HEK293 (cell line): Measurements from ENCODE around the gene RAE1.

ENCODE experiments used
- CTCF ChIA-PET: fragments of 350-600 bp; formaldehyde crosslinking; extraction: SDS; loops from one replicate; lab custom pipeline; 2021; ENCODE audit warnings: antibody characterized with exemption; lab: Yijun Ruan, JAX
- POLR2A ChIA-PET: fragments of 300-600 bp; formaldehyde crosslinking; extraction: SDS; loops from one replicate; lab custom pipeline; 2020; ENCODE audit warnings: antibody characterized with exemption, inconsistent platforms; lab: Yijun Ruan, JAX
- H3K27ac ChIP-seq: fragments of 200-500 bp; sonication (Bioruptor generic); 2 replicates; pipeline ENCODE4 v1.5.1; 2014; ENCODE audit warnings: low read depth, low read length, control low read depth, inconsistent platforms; ENCODE audit errors: extremely low read depth
- H3K36me3 ChIP-seq, 2 experiments: fragments of 200-500 bp in 1 of 2; sonication (Bioruptor generic) in 1 of 2; 1 replicate in 1 of 2; 2 replicates in 1 of 2; pipeline ENCODE4 v1.5.1; 2014 to 2017; ENCODE audit warnings: inconsistent platforms in 2 of 2, low read length in 2 of 2; ENCODE audit not compliant: control insufficient read depth in 2 of 2, insufficient read depth in 1 of 2
- H3K4me1 ChIP-seq: fragments of 200-500 bp; sonication (Bioruptor generic); 2 replicates; pipeline ENCODE4 v1.5.1; 2014; ENCODE audit warnings: mild to moderate bottlenecking, low read length, inconsistent platforms; ENCODE audit not compliant: control insufficient read depth, insufficient read depth
- H3K4me3 ChIP-seq: 2 replicates; pipeline ENCODE4 v1.5.1; 2011; ENCODE audit warnings: low read depth, mild to moderate bottlenecking, control low read depth, low read length, moderate library complexity
- H3K9me3 ChIP-seq: fragments of 200-500 bp; sonication (Bioruptor generic); 2 replicates; pipeline ENCODE4 v1.5.1; 2014; ENCODE audit warnings: low read depth, low read length, inconsistent platforms; ENCODE audit not compliant: control insufficient read depth, insufficient read depth
- ATF2 ChIP-seq: fragments of 450-650 bp; formaldehyde crosslinking; IDR thresholded peaks from 2 replicates; pipeline ENCODE4 v1.5.1; 2016; ENCODE audit warnings: missing biosample characterization, missing genetic modification characterization, low read depth
- GLI2 ChIP-seq: fragments of 450-650 bp; formaldehyde crosslinking; IDR thresholded peaks from 2 replicates; pipeline ENCODE4; 2017; ENCODE audit warnings: missing biosample characterization, missing genetic modification characterization, low read depth, borderline replicate concordance
- KLF10 ChIP-seq: fragments of 450-650 bp; IDR thresholded peaks from 2 replicates; pipeline ENCODE4 v1.5.1; 2018; ENCODE audit warnings: missing biosample characterization, mild to moderate bottlenecking, missing genetic modification characterization
- PBX3 ChIP-seq: sonication (generic); formaldehyde crosslinking; IDR thresholded peaks from 2 replicates; pipeline ENCODE4 v1.8.1; 2022; ENCODE audit warnings: mild to moderate bottlenecking, moderate library complexity, missing genetic modification reagents
- SALL2 ChIP-seq: fragments of 450-650 bp; formaldehyde crosslinking; IDR thresholded peaks from 2 replicates; pipeline ENCODE4 v1.5.0; 2017; ENCODE audit warnings: missing biosample characterization, mild to moderate bottlenecking, missing genetic modification characterization, borderline replicate concordance
- WT1 ChIP-seq: fragments of 450-650 bp; formaldehyde crosslinking; IDR thresholded peaks from 2 replicates; pipeline ENCODE4 v1.5.1; 2016; ENCODE audit warnings: missing biosample characterization, missing genetic modification characterization
- ZBTB11 ChIP-seq: fragments of 450-650 bp; formaldehyde crosslinking; conservative IDR thresholded peaks from 2 replicates; pipeline ENCODE4 v1.5.1; 2016; ENCODE audit warnings: low read depth, missing biosample characterization, missing genetic modification characterization
- ZBTB20 ChIP-seq: fragments of 450-650 bp; formaldehyde crosslinking; IDR thresholded peaks from 2 replicates; pipeline ENCODE4 v1.5.1; 2016; ENCODE audit warnings: missing biosample characterization, missing genetic modification characterization
- ZBTB6 ChIP-seq: fragments of 450-650 bp; formaldehyde crosslinking; IDR thresholded peaks from 2 replicates; pipeline ENCODE4 v1.5.1; 2017; ENCODE audit warnings: missing biosample characterization, missing genetic modification characterization
- ZNF10 ChIP-seq: fragments of 450-650 bp; formaldehyde crosslinking; IDR thresholded peaks from 2 replicates; pipeline ENCODE4 v1.5.1; 2017; ENCODE audit warnings: missing biosample characterization, missing genetic modification characterization
- ZNF112 ChIP-seq: fragments of 450-650 bp; formaldehyde crosslinking; IDR thresholded peaks from 2 replicates; pipeline ENCODE4 v1.5.0; 2017; ENCODE audit warnings: missing biosample characterization, missing genetic modification characterization
- ZNF121 ChIP-seq: fragments of 450-650 bp; formaldehyde crosslinking; IDR thresholded peaks from 2 replicates; pipeline ENCODE4 v1.5.1; 2016; ENCODE audit warnings: missing biosample characterization, missing genetic modification characterization
- ZNF266 ChIP-seq: fragments of 450-650 bp; formaldehyde crosslinking; IDR thresholded peaks from 2 replicates; pipeline ENCODE4 v1.5.1; 2016; ENCODE audit warnings: missing biosample characterization, missing genetic modification characterization, low read depth
- ZNF280C ChIP-seq: fragments of 450-650 bp; formaldehyde crosslinking; IDR thresholded peaks from 2 replicates; pipeline ENCODE4 v1.5.1; 2016; ENCODE audit warnings: missing biosample characterization, missing genetic modification characterization
- ZNF394 ChIP-seq: fragments of 450-650 bp; formaldehyde crosslinking; IDR thresholded peaks from 2 replicates; pipeline ENCODE4 v1.5.1; 2016; ENCODE audit warnings: missing biosample characterization, missing genetic modification characterization, mild to moderate bottlenecking, moderate library complexity, borderline replicate concordance
- ZNF426 ChIP-seq: fragments of 450-650 bp; formaldehyde crosslinking; IDR thresholded peaks from 2 replicates; pipeline ENCODE4 v1.5.1; 2017; ENCODE audit warnings: missing biosample characterization, missing genetic modification characterization, mild to moderate bottlenecking, inconsistent platforms, moderate library complexity
- ZNF433 ChIP-seq: fragments of 450-650 bp; formaldehyde crosslinking; IDR thresholded peaks from 2 replicates; pipeline ENCODE4 v1.5.1; 2016; ENCODE audit warnings: missing biosample characterization, missing genetic modification characterization, low read depth
- ZNF629 ChIP-seq: fragments of 450-650 bp; formaldehyde crosslinking; IDR thresholded peaks from 2 replicates; pipeline ENCODE4 v1.5.1; 2017; ENCODE audit warnings: missing biosample characterization, missing genetic modification characterization
- ZNF664 ChIP-seq: fragments of 450-650 bp; formaldehyde crosslinking; IDR thresholded peaks from 2 replicates; pipeline ENCODE4 v1.5.1; 2016; ENCODE audit warnings: missing biosample characterization, missing genetic modification characterization

RAE1 gene

GRCh38 chr20:57313951-57314350 is 37.1 kb upstream of the RAE1 start:
- no peak for TF ChIP-seq ZNF394 (tag by site-specific recombination)
- no peak for TF ChIP-seq ZNF112 (tag by site-specific recombination)
- no peak for TF ChIP-seq GLI2 (tag by site-specific recombination)
- no peak for TF ChIP-seq ZNF664 (tag by site-specific recombination)
- TF ChIP-seq ZNF266 = no peak
- TF ChIP-seq ZNF10 (tag by site-specific recombination) = no peak
- no peak for TF ChIP-seq ZNF426
- no peak for TF ChIP-seq ZBTB6 (tag by site-specific recombination)
- TF ChIP-seq SALL2 = no peak
- TF ChIP-seq PBX3 (CRISPR knock-in tag) = no peak
- no peak for TF ChIP-seq WT1 (tag by site-specific recombination)
- TF ChIP-seq ZNF433 (tag by site-specific recombination) = no peak
- TF ChIP-seq ATF2 = no peak
- TF ChIP-seq ZBTB20 = no peak
- no peak for TF ChIP-seq ZNF280C (tag by site-specific recombination)
- no peak for TF ChIP-seq ZNF629 (tag by site-specific recombination)
- no peak for TF ChIP-seq KLF10 (tag by site-specific recombination)
- no peak for TF ChIP-seq ZBTB11 (tag by site-specific recombination)
- TF ChIP-seq ZNF121 (tag by site-specific recombination) = no peak
- no peak overlapping the region for H3K27ac ChIP-seq
- no peaks in the 10 kb centered on the region for H3K9me3 ChIP-seq
- H3K4me3 ChIP-seq = no peak overlapping the region
- CTCF ChIA-PET = interaction anchor here (0.6 kb wide), 2 partner anchors 252 to 356 kb away, joined by 3 read pairs; no protein-coding TSS in a partner anchor
- H3K4me1 ChIP-seq = no peaks in the 10 kb centered on the region
- POLR2A ChIA-PET = no interaction called here
- H3K36me3 ChIP-seq = no peaks in the 10 kb centered on the region
